HG02642 (cell line): Measurements from ENCODE around the gene DERL2.
A peak's percentile ranks its signal among the peaks of the same experiment; 100 is the strongest.

ENCODE experiments used
- ATAC-seq: cut with Tn5 transposase; IDR thresholded peaks from one replicate; pipeline ENCODE4 v1.9.1; 2021; ENCODE audit warnings: mild to moderate bottlenecking; ENCODE audit not compliant: unreplicated experiment, poor library complexity

Gene DERL2

DNA sequence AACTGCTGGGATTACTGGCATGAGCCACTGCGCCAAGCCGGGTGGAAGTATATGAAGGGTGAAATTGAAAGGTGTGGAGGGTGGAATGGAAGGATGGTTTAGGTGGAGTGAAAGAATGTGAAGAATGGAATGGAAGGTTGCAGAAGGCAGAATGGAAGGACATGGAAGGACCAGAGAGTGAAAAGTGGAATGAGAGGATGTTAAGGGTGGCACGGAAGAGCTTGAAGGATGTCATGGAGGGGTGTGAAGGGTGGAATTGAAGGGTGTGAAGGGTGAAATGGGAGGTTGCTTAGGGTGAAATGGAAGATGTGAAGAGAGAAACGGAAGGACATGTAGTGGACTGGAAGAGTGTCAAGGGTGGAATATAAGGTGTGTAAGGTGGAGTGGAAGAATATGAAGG, 16.6 kb upstream of the DERL2 start:
- ATAC-seq, result no peak

DNA sequence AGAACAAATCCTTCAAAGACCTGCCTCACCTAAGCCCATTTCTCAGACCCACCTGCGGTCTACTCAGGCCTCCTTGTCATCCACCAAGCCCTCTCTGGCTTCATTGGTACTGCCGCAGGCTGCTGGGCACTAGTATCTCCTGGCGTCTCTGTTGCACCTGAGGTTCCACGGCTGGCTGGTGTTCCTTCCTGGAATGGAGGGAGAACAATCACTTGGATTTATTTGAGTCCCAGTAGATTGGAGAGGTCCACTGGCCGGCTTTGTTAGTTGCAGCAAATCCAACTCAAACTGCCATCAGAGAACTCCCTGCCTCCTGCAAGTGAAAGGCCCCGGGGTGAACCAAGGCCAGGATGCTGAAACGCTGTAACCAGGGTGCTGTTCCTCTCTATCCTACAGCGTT, 15.7 kb upstream of the DERL2 start:
- ATAC-seq, result no peak

DNA sequence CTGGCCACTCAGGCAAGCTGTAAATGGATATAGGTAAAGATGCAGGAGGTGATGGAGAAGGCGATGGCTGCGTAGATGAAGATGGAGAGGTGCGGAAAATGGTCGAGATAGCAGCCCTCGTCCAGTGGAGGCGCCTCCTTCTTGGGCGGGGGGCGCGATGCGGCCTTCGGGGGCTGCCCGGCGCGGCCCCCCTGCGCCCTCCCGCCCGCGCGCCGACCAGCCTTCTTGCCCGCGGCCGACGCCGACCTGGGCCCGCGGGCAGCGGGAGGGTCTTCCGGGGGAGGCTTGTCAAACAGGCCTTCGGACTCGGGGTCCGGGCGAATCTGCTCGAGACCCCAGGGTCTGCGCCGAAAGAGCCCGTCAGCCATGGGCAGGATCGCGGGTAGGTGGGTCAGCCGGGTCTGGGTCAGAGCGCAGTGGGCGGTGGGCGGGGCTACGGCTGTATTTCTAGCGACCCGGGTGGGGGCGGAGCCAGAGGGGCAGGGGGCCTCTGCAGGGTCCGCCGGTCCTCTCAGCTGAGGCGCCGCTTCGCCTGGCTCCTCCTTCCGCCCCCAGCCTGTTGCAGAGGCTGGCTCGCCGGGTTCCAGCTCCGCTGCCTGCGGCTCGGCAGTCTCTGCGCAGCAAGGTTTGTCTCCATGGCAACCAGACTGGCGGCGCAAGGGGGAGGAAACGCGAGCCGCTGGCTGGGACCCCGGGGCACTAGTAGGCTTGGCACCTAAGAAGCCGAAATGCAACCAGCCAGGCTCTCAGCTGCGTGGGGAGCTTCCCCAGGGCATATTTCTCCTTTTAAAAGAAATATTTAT, 14.8 kb upstream of the DERL2 start:
- no peak for ATAC-seq

DNA sequence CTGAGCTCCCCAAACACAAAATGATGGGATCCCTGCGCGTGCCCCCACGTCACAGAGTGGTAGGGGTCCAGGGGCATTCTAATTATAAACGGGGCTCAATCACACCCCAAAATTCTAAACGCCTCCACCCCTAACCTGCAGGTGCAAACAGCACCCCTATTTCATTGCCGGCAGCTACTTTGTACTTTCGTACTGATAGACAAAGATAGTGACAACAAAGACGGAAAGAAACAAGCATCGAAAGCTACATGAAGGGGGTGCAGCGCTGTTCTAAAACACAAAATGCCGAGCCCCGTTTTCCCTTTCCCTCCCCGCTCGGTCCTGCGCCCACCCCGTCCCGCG, 14.2 kb upstream of the DERL2 start:
- no peak for ATAC-seq

DNA sequence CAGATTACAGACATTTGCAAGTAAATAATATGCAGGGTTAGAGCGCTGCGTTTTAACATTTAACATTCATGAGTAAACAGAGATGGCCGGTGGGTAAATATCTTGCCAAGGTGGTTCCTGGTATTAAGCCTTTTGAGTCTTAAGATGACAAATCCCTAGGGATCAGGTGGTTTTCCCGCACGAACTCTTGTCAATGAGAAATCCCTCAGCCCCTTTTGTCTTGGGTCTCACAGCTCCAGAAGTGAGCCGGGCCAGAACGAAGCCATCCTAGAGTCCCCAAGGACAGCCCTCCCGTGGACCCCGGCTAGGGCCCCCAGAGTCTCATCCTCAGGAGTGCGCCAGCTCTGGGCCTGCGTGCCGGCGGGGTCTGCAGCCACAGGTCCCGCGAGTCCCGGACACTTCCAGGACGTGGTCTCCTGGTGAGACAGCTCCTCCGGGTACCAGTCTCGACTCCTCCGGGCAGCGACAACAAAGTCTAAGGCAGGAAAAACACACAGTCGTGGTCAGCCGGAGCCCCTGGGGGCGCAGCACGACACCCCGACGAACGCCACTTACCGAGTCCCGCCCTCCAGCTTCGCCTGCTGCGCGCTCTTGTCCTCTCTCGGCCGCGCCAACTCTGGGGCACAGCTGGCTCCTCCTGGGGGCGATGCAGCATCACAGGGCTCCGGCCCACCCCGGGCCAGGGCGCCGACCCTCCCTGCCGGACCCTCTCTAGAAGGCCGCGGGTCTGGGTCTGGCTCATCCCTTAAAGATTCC, 13.7 kb upstream of the DERL2 start:
- no peak for ATAC-seq

DNA sequence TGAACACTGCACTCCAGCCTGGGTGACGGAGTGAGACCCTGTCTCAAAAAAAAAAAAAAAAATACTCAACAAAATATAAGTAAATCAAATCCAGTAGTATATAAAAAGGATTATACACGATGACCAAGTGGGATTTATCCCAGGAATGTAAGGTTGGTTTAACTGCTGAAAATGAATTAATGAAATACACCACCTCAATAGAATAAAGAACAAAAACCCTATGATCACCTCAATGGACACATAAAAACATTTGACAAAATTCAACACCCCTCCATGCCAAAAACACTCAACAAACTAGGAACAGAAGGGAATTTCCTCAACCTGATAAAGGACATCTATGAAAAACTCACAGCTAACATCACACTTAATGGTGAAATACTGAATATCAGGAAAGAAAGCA, 7.0 kb upstream of the DERL2 start:
- ATAC-seq, result no peak

DNA sequence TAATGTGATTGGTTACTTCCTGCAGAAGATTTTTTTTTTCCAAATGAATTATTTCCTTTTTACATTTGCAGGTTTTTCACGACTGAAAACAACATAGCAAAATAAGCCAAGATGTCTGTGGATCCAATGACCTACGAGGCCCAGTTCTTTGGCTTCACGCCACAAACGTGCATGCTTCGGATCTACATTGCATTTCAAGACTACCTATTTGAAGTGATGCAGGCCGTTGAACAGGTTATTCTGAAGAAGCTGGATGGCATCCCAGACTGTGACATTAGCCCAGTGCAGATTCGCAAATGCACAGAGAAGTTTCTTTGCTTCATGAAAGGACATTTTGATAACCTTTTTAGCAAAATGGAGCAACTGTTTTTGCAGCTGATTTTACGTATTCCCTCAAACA, 2.8 kb upstream of the DERL2 start:
- no peak for ATAC-seq

DNA sequence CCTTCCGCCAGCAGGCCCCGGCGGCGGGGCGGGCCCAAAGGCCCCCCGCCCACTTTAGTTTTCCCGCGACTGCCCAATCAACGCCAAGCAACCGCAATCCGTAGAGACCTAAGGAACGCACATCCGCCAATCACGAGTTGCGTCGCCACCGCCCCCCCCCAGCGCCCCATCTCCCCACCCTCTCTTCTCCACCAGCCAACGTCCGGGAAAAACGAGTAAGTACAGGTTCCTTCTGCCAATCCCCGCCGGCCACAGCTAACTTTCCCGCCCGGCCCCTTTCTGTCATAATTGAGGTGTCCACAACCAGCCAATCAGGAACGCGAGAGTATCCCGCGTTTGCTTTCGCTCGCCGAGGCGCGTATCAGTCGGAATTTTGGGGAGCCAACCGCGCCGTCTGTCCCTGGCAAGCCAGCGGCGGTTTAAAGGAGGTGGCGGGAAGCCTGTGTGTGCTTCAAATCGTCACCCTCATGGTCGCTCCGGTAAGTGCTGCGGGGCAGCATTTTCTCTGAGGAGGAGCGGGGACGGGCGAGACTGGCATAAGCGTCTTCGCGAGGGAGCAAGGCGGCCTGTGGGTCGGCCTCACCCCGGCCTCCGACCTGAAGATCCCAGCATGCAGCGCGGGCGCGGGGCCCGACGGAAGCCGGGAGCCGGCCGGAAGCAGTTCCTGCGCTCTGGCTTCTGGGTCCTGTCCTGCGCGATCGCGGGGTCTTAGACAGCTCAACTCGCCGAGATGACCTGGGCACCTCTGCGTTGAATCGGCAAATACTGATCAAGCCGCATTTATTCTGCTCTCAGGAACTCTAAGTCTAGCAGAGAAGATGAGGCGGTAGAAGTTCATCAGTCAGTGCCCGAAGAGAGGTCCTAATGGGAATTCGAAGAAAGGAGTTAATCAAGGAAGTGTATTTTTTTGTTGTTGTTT, 487 bp upstream of the DERL2 start, which contains the start of gene MIS12:
Gene MIS12, plus strand, starts transcription at position 361 of the 919 bp plus-strand sequence. CDS start 2,297 bp downstream, outside the sequence.
- ATAC-seq, result peak; percentile 86

DNA sequence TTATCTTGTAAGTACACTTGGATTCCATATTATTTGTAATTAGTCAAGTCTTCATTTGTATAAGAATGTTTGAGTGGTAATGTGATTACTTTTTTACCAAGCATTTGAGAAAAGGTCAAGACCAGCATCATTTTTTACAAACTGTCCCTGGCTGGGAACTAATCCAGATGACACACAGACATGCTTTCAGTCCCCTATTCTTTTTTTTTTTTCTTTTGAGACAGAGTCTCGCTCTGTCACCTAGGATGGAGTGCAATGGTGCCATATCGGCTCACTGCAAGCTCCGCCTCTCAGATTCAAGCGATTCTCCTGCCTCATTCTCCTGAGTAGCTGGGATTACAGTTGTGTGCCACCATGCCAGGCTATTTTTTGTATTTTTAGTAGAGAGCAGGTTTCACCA, 4.5 kb downstream of the DERL2 start:
- ATAC-seq, result no peak

DNA sequence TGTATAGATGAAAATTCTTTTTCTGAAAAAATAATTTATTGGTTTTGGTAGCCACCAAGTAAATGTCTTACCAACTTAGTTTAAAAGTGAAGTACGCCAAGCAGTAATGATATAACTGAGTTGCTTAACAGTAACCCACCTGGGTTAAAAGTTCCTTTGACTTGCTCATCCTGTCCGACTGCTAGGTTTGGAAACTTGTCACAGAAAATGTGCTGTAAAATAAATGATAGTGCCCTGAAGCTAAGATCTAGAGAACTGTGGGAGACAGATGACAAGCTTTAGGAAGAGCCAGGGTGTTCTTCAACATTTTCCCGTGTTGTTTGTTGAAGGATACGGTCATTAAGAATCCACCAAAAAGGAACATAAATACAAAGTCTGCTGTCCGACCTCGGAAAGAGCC, 5.0 kb downstream of the DERL2 start:
- ATAC-seq, result no peak

DNA sequence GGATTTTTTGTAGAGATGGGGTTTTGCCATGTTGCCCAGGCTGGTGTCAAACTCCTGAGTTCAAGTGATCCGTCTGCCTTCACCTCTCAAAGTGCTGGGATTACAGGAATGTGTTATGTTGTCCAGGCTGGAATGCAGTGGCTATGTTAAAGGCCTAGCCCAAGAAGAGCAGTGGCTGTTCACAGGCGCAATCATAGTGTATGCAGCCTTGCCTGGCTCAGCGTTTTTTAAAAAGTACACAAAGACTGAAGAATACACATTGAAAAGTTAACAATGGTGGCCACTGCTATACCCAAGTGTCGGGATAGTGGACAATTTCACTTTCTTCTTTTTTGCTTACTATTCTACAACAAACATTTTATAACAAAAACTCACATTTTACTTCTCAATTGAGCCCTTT, 7.0 kb downstream of the DERL2 start:
- ATAC-seq, result no peak

DNA sequence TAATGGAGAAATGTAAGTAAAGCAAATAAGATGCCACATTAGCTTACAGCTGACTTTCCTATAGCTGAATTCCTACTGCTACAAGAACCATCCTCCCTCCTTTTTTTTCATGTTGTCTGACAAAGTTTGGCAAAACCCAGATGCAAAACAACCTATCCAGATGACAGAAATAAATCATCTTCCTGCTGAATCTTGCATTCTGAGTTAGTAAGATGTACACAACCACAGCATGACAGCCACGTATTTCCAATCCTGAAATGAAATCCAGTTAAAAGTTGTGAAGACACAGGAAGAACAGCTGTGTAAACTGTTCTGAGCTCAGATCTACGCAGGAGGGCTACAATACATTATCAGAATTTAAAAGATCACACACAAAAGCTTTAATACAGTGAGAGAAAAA, 12.1 kb downstream of the DERL2 start:
- no peak for ATAC-seq

DNA sequence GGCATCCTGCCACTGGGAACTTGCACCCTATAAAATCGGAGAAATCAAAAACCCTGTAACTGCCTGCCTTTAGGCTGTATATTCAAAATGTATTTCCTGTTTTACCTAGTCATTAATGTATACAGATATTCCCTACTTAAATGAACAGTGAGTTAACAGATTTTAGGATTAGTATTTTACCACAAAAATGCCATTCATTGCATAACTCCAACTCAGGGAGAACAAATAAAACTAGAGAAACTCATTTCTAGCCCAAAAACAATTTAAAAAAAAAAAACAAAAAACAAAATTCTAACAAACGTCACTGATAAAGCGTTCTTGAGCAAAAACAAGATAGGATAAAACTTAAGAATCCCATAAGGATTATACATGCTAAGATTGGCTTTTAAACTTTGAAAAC, 13.5 kb downstream of the DERL2 start:
- no peak for ATAC-seq

DNA sequence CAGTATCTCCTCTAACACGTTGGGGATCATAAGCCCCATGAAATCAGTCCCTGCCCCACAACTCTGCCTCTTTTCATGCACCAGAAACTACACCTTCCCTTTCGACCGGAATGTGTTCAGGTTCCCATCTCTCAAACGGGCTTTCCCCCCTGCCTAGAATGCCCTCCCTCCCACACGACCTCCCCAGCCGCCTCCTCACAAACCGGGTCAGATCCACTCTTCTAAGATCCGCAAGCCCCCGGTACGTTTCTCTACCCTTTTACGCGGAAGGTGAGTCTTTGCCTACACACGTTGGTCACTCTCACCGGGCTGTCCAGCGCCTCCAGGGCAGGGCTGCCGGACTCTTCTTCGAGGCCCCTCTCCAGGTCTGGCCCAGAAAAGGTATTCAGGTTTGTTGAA, 17.9 kb downstream of the DERL2 start:
- peak; percentile 12 for ATAC-seq

DNA sequence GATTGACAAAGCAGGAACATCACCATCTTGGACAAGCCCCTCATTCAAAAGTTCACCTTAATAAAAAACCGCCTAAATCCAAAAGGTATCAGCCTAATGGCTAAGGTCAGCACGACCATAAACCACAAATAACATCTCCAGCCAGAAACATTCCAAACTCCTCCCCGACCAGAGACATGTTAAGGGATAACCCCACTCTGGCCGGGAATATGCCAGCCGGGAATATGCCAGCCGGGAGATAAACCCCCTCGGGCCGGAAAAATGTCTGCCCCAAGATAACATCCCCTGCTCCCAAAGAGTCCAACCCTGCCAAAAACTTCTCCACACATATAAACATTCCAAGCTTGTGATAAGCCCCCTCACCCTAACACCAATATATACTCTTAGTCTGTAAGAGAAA, 18.6 kb downstream of the DERL2 start:
- no peak for ATAC-seq

DNA sequence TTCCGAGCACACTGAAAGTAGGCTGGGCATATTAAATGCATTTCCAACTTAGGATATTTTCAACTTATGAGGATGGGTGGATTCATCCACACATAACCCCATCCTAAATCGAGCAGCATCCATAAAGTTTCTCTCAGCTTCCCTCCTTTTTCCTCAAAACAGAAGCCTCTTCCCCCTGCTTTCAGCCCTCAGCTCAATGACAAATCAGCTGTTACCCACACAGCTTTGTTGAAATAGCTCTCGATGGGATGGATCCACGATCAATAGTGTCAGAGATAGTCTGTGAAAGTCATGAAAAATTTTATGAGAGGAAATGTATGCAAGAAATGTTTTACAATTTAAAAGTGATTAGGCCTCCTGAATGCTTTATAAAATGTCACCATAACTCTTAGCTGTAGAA, 19.7 kb downstream of the DERL2 start:
- no peak for ATAC-seq

DNA sequence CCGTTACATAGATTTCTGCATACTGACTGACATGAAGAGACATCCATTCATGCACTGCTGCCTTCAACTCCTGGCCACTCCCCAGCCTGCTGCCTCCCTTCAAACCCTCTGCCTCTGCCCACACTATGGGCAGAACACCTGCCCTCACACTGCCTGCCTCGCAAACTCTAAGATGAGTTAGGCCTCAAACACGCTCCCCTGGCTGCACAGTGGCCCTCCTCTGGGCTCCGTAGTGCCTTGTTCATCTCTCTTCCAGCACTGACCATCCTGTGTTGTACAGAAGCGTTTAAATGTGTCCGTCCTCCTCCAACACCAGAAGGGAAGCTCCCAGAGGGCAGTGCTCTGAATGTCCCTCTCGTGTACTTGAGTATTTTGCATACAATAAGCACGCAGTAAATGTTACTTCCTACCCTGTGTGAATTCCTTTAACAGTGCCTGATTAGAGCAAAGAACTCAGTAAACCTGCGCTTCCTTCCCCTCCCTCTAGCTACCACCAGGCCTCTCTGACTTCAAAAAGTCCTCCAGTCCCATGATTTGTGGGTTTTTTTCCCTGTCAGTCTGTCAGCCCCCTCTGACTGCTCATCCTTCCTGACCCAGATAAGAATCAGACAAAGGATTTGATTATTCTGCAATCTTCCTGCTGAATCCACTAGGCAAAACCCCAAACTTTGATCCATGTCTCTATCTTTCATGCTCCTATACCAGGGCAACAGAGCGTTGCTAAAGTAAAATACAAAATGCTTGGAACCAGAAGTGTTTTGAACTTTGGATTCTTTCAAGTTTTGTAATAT, 21.1 kb downstream of the DERL2 start:
- ATAC-seq, result no peak

DNA sequence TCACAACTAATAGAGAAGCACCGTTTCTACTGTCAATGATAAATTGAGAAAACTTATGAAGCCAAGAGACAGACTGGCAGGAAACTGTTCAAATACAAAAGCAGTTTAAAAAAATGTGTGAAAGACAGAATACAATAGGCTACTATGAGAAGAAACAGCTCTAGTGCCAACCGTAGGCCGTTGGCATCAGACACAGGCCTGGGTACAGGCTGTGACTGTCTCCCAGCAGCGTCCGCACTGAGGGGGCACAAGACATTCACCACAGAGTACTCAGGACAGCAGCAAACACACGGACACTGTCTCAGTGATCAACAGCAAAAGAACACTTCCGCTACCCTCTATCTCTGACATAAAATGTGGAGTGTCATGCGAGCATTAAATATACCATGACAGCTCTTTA, 39.2 kb downstream of the DERL2 start:
- no peak for ATAC-seq

DNA sequence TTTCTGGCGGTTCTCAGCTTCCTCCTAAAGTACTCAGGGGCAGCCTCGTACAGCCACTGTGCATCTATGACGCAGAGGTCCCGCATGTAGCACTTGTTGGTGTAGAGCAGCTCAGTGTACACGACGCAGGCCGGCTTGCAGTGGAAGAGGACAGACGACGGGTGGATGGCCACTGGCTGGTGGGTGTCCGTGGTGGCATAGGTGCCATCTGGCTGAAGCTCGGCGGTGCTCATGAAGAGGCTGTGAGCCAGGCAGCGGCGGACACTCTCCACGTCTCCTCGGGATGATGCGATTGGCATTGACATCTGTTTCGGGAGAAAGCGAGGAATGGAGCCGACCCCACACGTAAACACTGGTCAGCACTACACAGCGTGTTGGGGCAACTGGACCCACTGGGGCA, 41.8 kb downstream of the DERL2 start:
- ATAC-seq, result no peak

DNA sequence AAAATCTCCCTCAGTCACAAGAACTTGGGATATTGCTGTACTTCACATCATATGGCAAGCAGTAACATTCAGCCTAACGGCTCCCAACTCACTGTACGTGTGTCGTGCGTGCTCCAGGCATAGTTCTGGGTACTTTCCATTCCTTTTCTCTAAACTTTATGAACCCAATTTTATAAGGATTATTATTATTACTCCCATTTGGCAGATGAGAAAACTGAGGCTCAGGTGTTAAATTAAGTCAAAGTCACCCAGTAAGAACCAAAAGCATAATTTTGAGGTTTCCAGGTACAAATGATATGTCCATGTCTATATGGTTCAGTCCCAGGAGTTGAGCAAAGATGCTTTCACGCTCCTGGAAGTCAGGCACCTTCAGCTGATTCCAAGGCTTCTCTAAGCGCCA, 42.2 kb downstream of the DERL2 start:
- ATAC-seq, result no peak
